HEK293T (cell line): ENCODE measurements around the gene ZC3H12C.

ENCODE experiments used
- CTCF ChIA-PET: fragments of 350-600 bp; formaldehyde crosslinking; extraction: SDS; loops from one replicate; lab custom pipeline; 2021; ENCODE audit warnings: antibody characterized with exemption, inconsistent platforms; lab: Yijun Ruan, JAX
- POLR2A ChIA-PET: fragments of 350-600 bp; formaldehyde crosslinking; extraction: SDS; loops from one replicate; lab custom pipeline; 2020; ENCODE audit warnings: antibody characterized with exemption, inconsistent platforms; lab: Yijun Ruan, JAX
- DNase-seq: peaks from one replicate; pipeline ENCODE4 v3.0.0; 2012; ENCODE audit warnings: mixed read lengths; ENCODE audit errors: extremely low spot score
- ARNT ChIP-seq: fragments of 450-650 bp; IDR thresholded peaks from 2 replicates; pipeline ENCODE4 v1.6.1; 2017; ENCODE audit warnings: mild to moderate bottlenecking
- BHLHE40 ChIP-seq: fragments of 450-650 bp; IDR thresholded peaks from 2 replicates; pipeline ENCODE4 v1.6.1; 2016; ENCODE audit warnings: mild to moderate bottlenecking, moderate library complexity, borderline replicate concordance
- CTBP1 ChIP-seq: fragments of 450-650 bp; IDR thresholded peaks from 2 replicates; pipeline ENCODE4 v1.6.1; 2016; ENCODE audit warnings: borderline replicate concordance
- ELF4 ChIP-seq: fragments of 450-650 bp; IDR thresholded peaks from 2 replicates; pipeline ENCODE4 v1.6.1; 2017; ENCODE audit warnings: antibody characterized with exemption
- FOXA1 ChIP-seq: fragments of 450-650 bp; IDR thresholded peaks from 2 replicates; pipeline ENCODE4 v1.6.1; 2016; ENCODE audit warnings: mild to moderate bottlenecking
- FOXK2 ChIP-seq: fragments of 450-650 bp; IDR thresholded peaks from 2 replicates; pipeline ENCODE4 v1.6.1; 2016; ENCODE audit warnings: mild to moderate bottlenecking
- FOXM1 ChIP-seq: fragments of 450-650 bp; IDR thresholded peaks from 2 replicates; pipeline ENCODE4 v1.6.1; 2017; ENCODE audit warnings: mild to moderate bottlenecking, borderline replicate concordance
- HDGF ChIP-seq: fragments of 450-650 bp; IDR thresholded peaks from 2 replicates; pipeline ENCODE4 v1.6.1; 2017; ENCODE audit warnings: antibody characterized with exemption, borderline replicate concordance
- L3MBTL2 ChIP-seq: fragments of 450-650 bp; conservative IDR thresholded peaks from 2 replicates; pipeline ENCODE4 v1.6.1; 2016; ENCODE audit warnings: mild to moderate bottlenecking
- LEF1 ChIP-seq: fragments of 450-650 bp; IDR thresholded peaks from 2 replicates; pipeline ENCODE4 v1.6.1; 2017; ENCODE audit warnings: mild to moderate bottlenecking, borderline replicate concordance
- NFRKB ChIP-seq: fragments of 450-650 bp; IDR thresholded peaks from 2 replicates; pipeline ENCODE4 v1.6.1; 2016; ENCODE audit warnings: mild to moderate bottlenecking, moderate library complexity
- PKNOX1 ChIP-seq: fragments of 450-650 bp; IDR thresholded peaks from 2 replicates; pipeline ENCODE4 v1.6.1; 2016
- SP1 ChIP-seq: fragments of 450-650 bp; IDR thresholded peaks from 2 replicates; pipeline ENCODE4 v1.6.1; 2017
- SUZ12 ChIP-seq: fragments of 450-650 bp; IDR thresholded peaks from 2 replicates; pipeline ENCODE4 v1.6.1; 2016; ENCODE audit warnings: mild to moderate bottlenecking
- TARDBP ChIP-seq: fragments of 450-650 bp; IDR thresholded peaks from 2 replicates; pipeline ENCODE4 v1.6.1; 2016
- ZNF384 ChIP-seq: fragments of 450-650 bp; IDR thresholded peaks from 2 replicates; pipeline ENCODE4 v1.6.1; 2016

Gene ZC3H12C

GRCh38 chr11:110196241-110196754, 103.1 kb downstream of the ZC3H12C start:
- no peak for DNase-seq
- POLR2A ChIA-PET = no interaction called here
- TF ChIP-seq NFRKB = no peak
- no peak for TF ChIP-seq CTBP1
- no peak for TF ChIP-seq ARNT
- TF ChIP-seq L3MBTL2 = no peak
- TF ChIP-seq SUZ12 = no peak
- TF ChIP-seq HDGF = no peak
- TF ChIP-seq BHLHE40 = no peak
- no peak for TF ChIP-seq FOXM1
- no peak for TF ChIP-seq FOXA1
- no peak for TF ChIP-seq SP1
- no peak for TF ChIP-seq ELF4
- no peak for TF ChIP-seq TARDBP
- CTCF ChIA-PET = no interaction called here

GRCh38 chr11:110196884-110197420, 103.8 kb downstream of the ZC3H12C start:
- ChIA-PET CTCF (no interaction called here), POLR2A (no interaction called here)
- DNase-seq = no peak
- TF ChIP-seq BHLHE40 (no peak), FOXK2 (no peak), SP1 (no peak)

- TF ChIP-seq FOXM1 (no peak), ZNF384 (no peak), L3MBTL2 (no peak), ELF4 (no peak), NFRKB (no peak), HDGF (no peak), BHLHE40 (no peak), CTBP1 (no peak), ARNT (no peak), FOXK2 (no peak), SP1 (no peak), FOXA1 (no peak), SUZ12 (no peak), PKNOX1 (no peak), TARDBP (no peak), LEF1 (no peak)
- ChIA-PET CTCF (interaction anchor here (1.0 kb wide), 1 partner anchor 106 kb away, joined by 3 read pairs; no protein-coding TSS in a partner anchor), POLR2A (interaction anchor here (0.8 kb wide), 1 partner anchor 237 kb away, joined by 3 read pairs; no protein-coding TSS in a partner anchor)
- no peak for DNase-seq
These were observed 105.0 kb downstream of the ZC3H12C start for GRCh38 chr11:110198031-110198729.

- ChIA-PET POLR2A (no interaction called here), CTCF (no interaction called here)
- DNase-seq = no peak
- TF ChIP-seq NFRKB = no peak
- no peak for TF ChIP-seq ARNT
- no peak for TF ChIP-seq SP1
- no peak for TF ChIP-seq FOXK2
- no peak for TF ChIP-seq TARDBP
- TF ChIP-seq LEF1 = no peak
- no peak for TF ChIP-seq HDGF
- TF ChIP-seq BHLHE40 = no peak
- no peak for TF ChIP-seq ZNF384
- TF ChIP-seq FOXM1 = no peak
- no peak for TF ChIP-seq PKNOX1
- TF ChIP-seq CTBP1 = no peak
- TF ChIP-seq L3MBTL2 = no peak
- no peak for TF ChIP-seq FOXA1
- no peak for TF ChIP-seq ELF4
- TF ChIP-seq SUZ12 = no peak
These were observed 106.2 kb downstream of the ZC3H12C start for GRCh38 chr11:110199184-110199981.

GRCh38 chr11:110200241-110200640, 107.0 kb downstream of the ZC3H12C start:
- ChIA-PET CTCF (interaction anchor here (1.8 to 2.1 kb wide), 3 partner anchors 167 to 231 kb away, joined by 7 to 9 read pairs (median 9); no protein-coding TSS in a partner anchor), POLR2A (no interaction called here)
- TF ChIP-seq ELF4 (no peak), SUZ12 (no peak), ZNF384 (no peak), L3MBTL2 (no peak), PKNOX1 (no peak), FOXM1 (no peak), LEF1 (no peak), ARNT (no peak), FOXK2 (no peak), TARDBP (no peak), SP1 (no peak), HDGF (no peak), CTBP1 (no peak), NFRKB (no peak), BHLHE40 (no peak), FOXA1 (no peak)
- no peak for DNase-seq
